Bone marrow (tissue), 2 donors: Measurements from ENCODE around the gene PLXNA1.

Experiments
- DNase-seq, 2 donors: peaks; one replicate each; lab custom pipeline; 2025; lab: John Stamatoyannopoulos, UW

PLXNA1 gene

DNA sequence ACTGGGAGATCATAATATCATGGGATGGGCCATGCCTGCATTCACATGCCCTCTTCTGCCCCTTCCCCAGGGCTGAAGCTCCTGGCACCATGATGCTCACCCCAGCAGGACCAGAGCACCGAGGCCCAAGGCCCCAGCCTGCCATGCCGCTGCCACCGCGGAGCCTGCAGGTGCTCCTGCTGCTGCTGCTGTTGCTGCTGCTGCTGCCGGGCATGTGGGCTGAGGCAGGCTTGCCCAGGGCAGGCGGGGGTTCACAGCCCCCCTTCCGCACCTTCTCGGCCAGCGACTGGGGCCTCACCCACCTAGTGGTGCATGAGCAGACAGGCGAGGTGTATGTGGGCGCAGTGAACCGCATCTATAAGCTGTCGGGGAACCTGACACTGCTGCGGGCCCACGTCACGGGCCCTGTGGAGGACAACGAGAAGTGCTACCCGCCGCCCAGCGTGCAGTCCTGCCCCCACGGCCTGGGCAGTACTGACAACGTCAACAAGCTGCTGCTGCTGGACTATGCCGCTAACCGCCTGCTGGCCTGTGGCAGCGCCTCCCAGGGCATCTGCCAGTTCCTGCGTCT lies 5.6 kb downstream of the PLXNA1 start:
- DNase-seq, result no peak

DNA sequence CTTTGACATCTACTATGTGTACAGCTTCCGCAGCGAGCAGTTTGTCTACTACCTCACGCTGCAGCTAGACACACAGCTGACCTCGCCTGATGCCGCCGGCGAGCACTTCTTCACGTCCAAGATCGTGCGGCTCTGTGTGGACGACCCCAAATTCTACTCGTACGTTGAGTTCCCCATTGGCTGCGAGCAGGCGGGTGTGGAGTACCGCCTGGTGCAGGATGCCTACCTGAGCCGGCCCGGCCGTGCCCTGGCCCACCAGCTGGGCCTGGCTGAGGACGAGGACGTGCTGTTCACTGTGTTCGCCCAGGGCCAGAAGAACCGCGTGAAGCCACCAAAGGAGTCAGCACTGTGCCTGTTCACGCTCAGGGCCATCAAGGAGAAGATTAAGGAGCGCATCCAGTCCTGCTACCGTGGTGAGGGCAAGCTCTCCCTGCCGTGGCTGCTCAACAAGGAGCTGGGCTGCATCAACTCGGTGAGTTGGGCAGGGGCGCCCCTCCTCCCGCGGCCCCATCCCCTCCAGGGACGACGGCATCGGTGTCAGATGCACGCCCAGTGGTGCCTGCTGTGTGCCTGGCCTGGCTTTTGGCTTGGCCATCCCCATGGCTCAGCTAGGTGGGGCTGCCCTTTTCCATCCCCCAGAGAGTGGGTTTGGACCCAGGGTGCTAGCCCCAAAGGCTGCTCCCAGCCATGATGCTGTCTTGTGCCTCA lies 6.6 kb downstream of the PLXNA1 start:
- no peak for DNase-seq

DNA sequence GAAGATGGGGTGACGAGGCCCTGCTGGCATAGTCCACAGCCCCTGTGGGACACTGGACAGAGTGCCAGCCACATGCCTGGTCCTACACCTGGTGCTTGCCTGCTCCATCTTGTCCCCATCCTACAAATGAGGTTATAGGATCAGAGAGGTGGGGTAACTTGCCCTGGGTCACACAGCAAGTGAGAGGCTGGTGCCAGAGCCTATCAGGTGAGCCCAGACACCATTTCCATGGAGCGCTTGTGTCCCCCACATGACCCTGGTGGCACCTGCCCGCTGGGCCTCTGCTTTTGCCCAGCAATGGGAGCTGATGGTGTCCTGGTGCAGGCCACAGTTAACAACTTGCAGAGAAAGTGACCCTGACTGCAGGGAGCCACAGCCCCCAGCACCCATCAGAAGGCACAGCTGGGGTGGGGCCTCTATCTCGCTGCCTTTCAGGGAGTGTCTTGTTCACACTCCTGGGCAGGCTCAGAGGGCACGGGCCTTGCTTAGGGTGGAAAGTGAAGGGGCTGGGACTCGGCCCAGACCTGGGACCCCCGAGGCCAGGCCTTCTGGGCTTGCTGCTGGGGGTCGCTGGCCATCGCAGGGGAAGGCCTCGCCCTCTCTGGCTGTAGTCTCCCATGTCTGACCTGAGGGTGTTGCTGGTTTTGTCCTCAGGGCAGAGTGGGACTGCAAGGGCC lies 7.2 kb downstream of the PLXNA1 start:
- DNase-seq, result no peak

DNA sequence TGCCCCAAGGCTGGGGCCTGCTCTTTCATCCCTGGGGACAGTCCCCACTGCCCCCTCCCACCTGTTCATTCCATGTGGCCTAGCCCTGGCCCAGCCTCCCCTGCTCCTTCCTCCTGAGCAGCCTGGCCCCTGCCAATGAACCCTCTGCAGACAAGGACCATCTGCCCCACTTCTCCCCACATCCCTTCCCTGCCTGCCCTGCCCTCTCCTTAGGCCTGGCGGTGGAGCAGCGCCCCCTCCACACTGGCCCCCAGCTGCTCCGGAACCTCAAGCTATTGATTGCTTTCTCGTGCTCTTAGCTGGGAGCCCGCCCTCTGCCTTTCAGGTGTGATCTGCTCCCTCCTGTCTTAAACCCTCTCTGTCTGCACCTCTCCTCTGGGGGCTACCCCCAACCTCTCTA lies 8.0 kb downstream of the PLXNA1 start:
- DNase-seq, result no peak

DNA sequence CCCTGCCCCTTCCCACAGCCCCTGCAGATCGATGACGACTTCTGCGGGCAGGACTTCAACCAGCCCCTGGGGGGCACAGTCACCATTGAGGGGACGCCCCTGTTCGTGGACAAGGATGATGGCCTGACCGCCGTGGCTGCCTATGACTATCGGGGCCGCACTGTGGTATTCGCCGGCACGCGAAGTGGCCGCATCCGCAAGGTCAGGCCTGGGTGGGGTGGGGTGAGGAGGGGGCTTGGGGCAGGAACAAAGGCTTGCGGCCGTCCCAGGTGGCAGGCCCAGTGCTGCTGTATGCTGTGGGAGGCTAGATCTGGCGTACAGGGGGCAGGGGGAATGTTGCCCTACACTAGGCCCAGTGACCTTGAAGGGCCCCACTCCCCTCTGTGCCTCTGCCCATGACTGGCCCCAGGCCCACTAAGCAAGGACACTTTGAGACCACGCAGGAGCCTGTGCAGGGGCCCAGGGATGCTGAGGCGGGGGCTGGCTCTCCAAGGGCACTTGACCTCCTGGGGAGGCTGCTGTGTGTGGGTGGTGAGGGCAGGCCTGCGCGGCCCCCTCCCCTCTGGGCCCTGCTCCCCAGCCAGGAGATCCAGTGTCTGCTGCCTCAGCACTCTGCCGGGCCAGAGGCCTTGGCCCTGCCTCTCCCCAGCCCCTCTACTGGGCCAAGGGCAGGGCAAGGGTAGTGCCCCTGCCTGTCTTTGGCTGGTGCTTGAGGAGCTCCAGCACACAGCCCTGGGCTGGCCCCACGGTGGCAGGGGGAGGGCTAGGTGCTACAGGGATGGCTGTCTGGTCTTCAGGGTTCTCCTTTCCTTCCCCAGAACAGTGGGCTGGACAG lies 8.7 kb downstream of the PLXNA1 start:
- no peak for DNase-seq

DNA sequence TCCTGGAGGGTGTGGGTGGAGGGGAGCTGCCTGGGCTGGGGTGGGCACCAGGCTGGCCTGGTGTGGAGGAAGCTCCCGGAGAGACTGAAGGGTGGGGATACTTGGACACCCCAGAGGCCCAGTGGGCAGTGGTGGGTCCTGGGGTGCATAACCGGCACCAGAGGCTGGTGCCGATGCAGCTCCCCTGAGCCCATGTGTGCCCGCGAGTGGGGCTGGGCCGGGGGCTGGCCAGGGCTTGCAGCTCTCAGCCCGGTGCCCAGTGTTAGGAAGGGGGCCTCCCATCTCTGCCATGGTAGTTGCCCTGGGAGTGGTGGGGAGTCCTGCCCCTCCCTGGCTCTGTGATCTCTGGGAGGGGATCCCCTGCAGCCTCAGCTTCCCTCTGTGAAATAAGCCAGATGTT lies 9.3 kb downstream of the PLXNA1 start:
- no peak for DNase-seq

DNA sequence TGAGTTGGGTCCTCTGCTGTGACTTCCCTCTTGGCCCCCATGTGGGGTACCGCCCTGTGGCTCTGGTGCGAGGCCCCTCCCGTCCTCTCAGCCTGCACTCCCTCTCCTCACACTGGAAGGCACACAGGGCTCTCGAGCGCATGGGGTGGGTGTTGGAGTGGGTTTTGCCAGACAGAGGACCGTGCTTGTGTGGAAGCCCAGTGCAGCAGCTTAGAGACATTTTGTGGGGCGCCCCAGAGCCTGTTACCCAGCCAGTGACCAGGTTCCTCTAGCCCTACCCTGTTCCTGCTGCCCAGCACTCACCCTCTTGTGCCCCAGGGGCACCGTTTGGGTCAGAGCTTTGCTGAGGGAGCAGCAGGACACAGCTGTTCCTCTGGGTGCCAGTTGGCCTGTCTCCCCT lies 9.9 kb downstream of the PLXNA1 start:
- DNase-seq, result no peak

DNA sequence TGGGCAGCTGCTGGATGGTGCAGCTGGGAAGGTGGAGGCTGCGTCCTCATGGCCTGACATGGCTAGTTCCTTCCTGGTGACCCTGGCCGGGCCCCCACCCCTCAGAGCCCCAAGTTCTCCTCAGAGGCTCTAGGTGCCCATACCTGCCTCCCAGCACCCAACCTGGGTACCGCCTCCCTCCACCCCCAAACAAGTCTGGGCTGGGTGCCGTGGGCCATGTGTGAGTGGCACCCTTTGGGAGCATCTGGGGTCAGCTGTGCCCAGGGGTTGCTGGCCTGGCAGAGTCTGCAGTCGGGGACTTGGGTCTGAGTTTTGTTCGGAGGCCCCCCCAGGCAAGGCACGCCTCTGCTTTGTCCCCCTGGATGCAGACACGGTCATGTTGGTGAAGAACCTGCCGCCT lies 10.5 kb downstream of the PLXNA1 start:
- DNase-seq, result no peak

DNA sequence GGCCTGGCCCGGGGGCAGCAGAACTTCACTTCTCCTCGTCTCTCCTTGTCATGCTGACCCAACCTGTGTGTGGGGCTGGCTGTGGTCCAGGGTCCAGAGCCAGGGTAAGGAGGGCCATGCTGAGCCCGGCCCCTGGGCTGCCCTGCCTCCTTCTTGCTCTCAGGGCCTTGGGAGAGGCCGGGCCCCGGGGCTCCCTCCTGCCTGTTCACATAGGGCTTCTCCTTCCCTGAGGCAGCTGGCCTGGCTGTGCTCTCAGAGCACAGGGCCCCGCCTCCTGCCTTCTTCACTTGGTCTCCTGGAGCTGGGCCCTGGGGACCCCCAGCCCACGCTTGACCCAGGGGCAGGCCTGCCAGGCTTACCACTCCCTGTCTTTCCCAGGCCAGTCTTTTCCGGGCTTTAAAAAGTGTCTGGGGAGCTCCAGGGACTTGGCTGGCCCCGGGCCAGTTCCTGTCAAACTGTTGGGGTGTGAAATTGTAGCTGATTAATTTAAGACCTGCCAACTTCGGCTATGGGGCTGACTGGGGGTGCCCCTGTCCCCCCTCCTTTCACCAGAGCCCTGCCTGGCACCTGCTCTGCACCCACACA lies 11.8 kb downstream of the PLXNA1 start:
- DNase-seq, result no peak

DNA sequence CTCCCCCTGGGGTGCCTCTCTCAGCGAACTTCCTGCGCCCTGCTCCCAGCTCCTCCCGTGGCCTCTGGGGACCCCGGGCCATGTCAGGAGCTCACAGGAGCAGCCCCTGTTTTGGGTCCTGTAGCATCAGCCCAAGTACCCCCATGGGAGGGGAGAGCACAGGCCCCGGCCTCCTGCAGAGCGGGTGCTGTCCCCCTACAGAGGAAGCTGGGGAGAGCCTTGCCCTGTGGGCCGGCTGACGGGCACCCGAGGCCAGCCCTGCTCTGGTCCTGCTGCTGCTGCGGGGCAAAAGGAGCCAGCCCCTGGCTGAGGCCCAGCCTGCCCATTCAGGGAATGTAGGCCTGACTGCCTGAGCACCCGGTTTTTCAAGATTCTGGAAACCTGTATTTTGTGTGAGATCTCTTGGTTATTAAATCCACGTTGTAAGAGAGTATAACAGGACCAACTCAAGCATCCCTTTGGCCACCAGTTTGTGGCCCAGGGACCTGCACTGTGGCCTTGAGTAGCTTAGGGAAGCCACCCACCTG lies 12.4 kb downstream of the PLXNA1 start:
- no peak for DNase-seq

DNA sequence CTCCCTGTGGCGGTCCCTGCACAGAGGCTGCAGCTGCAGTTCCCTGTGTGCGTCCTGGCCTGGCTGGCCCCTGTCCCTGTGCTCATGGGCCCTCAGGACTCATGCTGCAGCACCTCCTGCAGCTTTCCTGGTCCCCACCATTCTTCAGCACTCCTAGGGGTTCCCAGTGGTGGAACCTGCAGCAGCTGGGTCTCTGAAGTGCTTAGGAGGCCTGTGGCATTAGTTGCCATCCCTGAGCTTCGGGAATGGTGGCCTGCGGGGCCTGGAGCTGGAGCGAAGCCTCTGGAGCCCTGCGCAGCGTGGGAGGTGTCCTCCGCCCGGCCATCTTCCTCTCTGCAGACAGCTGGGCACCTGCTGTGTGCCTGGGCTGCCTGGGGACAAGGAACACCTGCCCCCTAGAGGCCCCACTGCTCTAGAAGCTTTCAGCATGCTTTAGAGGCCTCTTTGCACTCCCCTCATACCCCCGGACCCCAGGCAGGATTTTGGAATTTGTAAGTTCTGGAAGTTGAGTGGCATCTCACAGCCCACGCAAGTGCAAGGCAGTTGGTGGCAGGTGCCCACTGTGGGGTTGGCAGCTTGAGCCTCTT lies 13.1 kb downstream of the PLXNA1 start:
- no peak for DNase-seq

DNA sequence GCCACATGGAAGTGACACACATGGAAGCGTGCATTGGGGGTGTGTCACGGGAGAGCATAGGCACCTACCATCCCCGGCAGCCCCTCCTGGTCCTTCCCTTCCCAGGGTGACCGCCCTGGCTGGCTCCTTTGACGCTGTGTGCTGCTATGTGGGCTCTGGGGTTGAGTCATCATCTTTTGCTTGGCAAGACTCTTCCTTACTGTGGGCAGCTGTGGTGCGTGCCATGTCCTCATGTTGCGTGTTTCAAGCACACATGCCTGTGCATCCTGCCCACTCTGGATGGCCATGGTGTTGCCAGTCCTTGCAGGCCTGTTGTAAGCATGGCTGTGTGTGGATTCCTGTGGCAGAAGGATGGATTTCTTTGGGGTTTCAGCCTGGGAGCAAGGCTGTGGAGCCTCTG lies 14.0 kb downstream of the PLXNA1 start:
- no peak for DNase-seq

DNA sequence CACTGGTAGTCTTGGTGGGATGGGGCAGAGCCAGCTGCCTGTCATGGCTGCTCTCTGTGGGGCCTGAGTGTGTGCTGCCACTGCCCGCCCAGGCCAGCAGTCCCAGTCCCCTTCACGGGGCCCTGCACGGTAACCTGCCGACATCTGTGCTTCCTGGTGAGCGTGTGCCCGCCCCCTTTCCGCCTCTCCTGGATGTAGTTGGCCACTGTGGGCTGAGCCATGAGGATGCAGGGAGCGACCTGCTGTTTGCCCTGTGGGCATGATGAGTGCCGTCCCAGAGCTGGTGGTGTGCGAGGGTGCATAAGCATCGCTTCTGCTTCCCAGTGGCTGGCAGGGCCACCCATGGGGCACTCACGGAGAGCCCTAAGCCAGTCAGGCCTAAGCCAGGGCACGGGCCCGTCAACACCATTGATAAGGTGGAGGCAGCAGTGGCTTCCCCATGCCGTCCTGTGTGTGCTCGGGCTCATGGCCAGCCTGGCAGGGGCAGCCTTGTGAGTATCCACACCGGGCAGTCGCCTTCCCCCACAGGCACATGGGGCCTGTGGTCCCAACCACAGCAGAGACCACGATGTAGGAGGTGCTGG lies 14.6 kb downstream of the PLXNA1 start:
- no peak for DNase-seq

DNA sequence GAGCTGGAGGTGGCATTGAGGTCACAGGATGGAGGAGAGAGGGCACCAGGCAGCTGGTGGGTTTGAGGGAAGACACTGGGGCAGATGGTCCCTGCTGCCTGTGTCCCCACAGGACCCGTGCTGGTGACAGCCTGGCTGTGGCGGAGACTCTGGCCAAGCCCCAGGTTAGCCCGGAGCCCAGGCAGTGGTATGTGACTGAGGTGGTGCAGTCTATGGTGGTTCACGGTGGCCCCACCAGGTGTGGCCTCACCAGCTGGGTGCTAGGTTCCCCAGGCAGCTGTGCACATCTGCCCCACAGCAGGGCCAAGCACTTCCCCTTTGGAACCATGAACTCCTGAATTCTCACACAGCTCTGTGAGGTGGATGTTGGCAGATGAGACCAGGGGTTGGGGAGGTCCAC lies 15.4 kb downstream of the PLXNA1 start:
- no peak for DNase-seq

DNA sequence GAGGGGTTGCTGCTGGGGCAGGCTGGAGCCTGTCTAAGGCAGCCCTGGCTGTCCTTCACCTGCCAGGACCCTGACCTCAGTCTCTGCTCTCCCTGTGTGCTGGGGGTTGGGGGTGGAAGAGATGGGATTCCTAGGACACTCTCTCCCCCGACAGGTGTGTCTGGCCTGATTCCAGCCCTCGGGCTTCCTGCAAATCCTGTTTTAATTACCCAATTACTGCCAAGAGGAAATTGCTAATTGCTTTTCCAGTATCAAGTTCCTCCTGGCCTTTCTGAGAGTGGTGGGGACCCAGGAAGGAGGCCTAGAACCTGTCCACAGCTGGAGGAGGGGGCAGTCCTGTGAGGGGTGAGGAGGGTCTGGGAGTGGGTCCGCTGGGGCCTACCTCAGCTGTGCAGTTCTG lies 15.8 kb downstream of the PLXNA1 start:
- DNase-seq, result no peak

DNA sequence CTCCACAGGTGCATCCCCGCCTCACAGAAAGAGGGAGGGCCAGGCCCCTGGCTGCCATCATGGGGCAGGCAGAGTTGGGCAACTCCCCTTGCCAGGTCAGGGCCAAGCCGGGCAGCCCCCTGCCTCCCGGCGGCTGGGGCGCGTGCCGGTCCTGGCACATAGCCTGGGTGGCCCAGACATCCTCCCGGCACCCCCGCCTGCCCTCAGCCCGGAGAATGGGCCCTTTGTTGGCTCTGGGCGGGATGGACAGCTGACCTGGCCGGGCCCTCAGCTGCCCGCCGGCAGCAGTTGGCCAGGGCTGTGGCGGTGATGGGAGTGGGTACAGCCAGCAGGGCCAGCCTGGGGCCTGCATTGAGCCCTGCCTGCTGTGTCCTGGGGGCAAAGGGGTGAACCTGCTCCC lies 16.5 kb downstream of the PLXNA1 start:
- no peak for DNase-seq

DNA sequence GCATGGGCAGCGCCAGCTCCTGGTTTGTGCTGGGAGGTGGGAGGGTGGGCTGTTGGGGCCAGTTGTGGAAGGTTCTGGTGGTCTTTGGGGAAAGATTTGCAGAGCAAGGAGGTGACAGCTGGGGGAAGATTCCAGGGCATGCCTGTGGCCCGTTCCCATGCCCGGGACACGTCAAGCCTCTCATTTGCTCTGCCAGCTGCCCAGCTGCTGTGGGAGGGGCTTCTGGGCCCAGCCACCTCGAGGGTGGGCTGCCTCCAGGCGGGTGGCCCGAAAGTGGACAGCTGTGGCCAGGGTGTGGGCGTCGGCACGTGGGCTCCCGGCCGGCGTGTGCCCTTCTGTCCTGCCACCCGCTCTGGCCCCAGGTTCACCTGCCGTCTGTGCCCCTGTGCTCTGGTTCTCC lies 17.2 kb downstream of the PLXNA1 start:
- no peak for DNase-seq

DNA sequence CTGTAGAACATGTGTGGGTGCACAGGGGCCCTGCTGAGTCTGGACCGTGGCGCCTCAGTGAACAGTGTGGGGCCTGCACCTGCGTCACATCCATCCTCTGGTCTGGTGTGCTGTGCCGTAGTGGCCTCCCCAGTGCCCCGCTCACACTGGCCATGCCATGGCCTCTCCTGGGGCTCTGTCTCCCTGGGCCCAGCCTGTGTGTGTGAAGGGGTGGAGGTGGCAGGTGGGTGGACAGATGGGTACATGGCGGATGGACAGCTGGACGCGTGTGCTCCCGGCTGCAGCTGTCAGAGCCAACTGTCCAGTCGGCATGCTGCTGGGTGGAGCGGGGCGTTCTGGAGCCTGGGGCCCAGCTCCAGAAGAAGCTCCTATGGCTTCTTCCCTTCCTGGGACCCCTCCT lies 17.8 kb downstream of the PLXNA1 start:
- DNase-seq, result no peak

DNA sequence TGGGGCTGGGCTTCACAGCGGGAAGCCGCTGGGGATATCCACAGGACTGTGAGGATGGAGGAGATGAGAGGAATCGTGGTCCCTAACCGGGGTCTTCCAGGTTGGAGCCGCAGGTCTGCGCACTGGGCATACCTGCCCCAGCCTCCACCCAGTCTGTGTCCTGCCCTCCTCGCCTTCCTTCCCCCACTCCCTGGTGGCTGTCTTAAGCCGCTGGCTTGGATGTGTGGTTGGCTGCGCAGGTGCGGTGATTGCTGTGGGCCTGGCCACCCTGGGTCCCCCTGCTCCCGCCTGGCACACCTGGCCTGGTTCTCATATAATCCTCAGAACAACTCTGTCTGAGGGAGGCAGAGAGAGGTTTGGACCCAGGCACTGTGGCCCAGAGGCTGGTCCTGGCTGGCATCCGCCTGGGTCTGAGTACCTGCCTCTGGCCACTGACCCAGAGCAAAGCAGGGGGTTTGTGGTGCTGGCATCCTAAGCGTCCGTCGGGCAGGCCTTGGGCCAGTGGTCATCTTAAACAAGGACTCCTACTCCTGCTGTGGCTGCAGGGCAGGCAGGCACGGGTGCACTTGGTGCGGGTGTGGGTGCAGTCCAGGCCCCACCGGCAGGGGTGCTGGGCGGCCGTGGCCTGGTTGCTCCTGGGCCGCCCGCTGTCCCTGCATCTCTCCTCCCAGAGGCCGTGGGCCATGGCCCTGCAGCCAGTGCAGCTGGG lies 18.7 kb downstream of the PLXNA1 start:
- no peak for DNase-seq
